Measurements from ENCODE around the gene PRKCH. TPM values are rescaled to one million over a fixed set of nuclear protein-coding genes. Genes with fewer than 3 reads are reported as not detected.

The PRKCH gene
- total RNA-seq, 1 donor from 2014 or later, result 14.5 TPM

GRCh38 chr14:61350427-61351270 lies 29.3 kb downstream of the PRKCH start:
- no peak for DNase-seq

GRCh38 chr14:61351477-61351876 lies 30.1 kb downstream of the PRKCH start:
- intact Hi-C loops (cut with DNase I), result no loop called here
- ATAC-seq (ENCODE audit: poor library complexity) (no peak), DNase-seq (no peak)

More at GRCh38 chr14:61350427-61351270, 29.3 kb downstream of the PRKCH start:
- no peak for ATAC-seq (ENCODE audit: poor library complexity)
- intact Hi-C loops (cut with DNase I), result no loop called here

- ATAC-seq (ENCODE audit: poor library complexity), result peak; percentile 62
- intact Hi-C loops (cut with DNase I), result no loop called here
- DNase-seq, result no peak
Observed at GRCh38 chr14:61355892-61356325, 34.5 kb downstream of the PRKCH start.

- ATAC-seq (ENCODE audit: poor library complexity), result no peak
- no peak for DNase-seq
- intact Hi-C loops (cut with DNase I), result no loop called here
Observed at GRCh38 chr14:61357123-61357522, 35.7 kb downstream of the PRKCH start.

GRCh38 chr14:61358554-61359226 lies 37.3 kb downstream of the PRKCH start:
- ATAC-seq (ENCODE audit: poor library complexity) (no peak), DNase-seq (no peak)
- intact Hi-C loops (cut with DNase I), result no loop called here

- intact Hi-C loops (cut with DNase I), result no loop called here
- ATAC-seq (ENCODE audit: poor library complexity) (no peak), DNase-seq (no peak)
Observed at GRCh38 chr14:61360796-61361525, 39.6 kb downstream of the PRKCH start.

GRCh38 chr14:61362072-61362750 lies 40.8 kb downstream of the PRKCH start:
- intact Hi-C loops (cut with DNase I), result no loop called here

GRCh38 chr14:61364243-61364642 lies 42.9 kb downstream of the PRKCH start:
- intact Hi-C loops (cut with DNase I), result no loop called here
- no peak for DNase-seq
- no peak for ATAC-seq (ENCODE audit: poor library complexity)

More at GRCh38 chr14:61362072-61362750, 40.8 kb downstream of the PRKCH start:
- ATAC-seq (ENCODE audit: poor library complexity) (no peak), DNase-seq (no peak)

GRCh38 chr14:61365667-61366212 lies 44.4 kb downstream of the PRKCH start:
- intact Hi-C loops (cut with DNase I), result no loop called here
- no peak for ATAC-seq (ENCODE audit: poor library complexity)
- no peak for DNase-seq

- DNase-seq (no peak), ATAC-seq (ENCODE audit: poor library complexity) (no peak)
- intact Hi-C loops (cut with DNase I), result no loop called here
Observed at GRCh38 chr14:61368114-61368710, 46.8 kb downstream of the PRKCH start.

GRCh38 chr14:61368781-61369453 lies 47.5 kb downstream of the PRKCH start:
- ATAC-seq (ENCODE audit: poor library complexity) (no peak), DNase-seq (no peak)
- intact Hi-C loops (cut with DNase I), result no loop called here

GRCh38 chr14:61369454-61369810 lies 48.1 kb downstream of the PRKCH start:
- DNase-seq (no peak), ATAC-seq (ENCODE audit: poor library complexity) (no peak)
- intact Hi-C loops (cut with DNase I), result no loop called here

GRCh38 chr14:61372379-61372778 lies 51.0 kb downstream of the PRKCH start:
- intact Hi-C loops (cut with DNase I), result no loop called here
- ATAC-seq (ENCODE audit: poor library complexity), result no peak
- no peak for DNase-seq

GRCh38 chr14:61372842-61373555 lies 51.6 kb downstream of the PRKCH start:
- DNase-seq, result no peak
- intact Hi-C loops (cut with DNase I), result no loop called here
- no peak for ATAC-seq (ENCODE audit: poor library complexity)

- ATAC-seq (ENCODE audit: poor library complexity), result no peak
- intact Hi-C loops (cut with DNase I), result no loop called here
- DNase-seq, result no peak
Observed at GRCh38 chr14:61374284-61374683, 52.9 kb downstream of the PRKCH start.

GRCh38 chr14:61375218-61375617 lies 53.8 kb downstream of the PRKCH start:
- no peak for DNase-seq
- intact Hi-C loops (cut with DNase I), result no loop called here
- ATAC-seq (ENCODE audit: poor library complexity), result no peak

- ATAC-seq (ENCODE audit: poor library complexity) (no peak), DNase-seq (no peak)
- intact Hi-C loops (cut with DNase I), result no loop called here
Observed at GRCh38 chr14:61376314-61376713, 54.9 kb downstream of the PRKCH start.
